GM18505 (cell line): ENCODE data around the gene UGT1A4.

Source experiments
- ATAC-seq: cut with Tn5 transposase; IDR thresholded peaks from one replicate; pipeline ENCODE4 v1.9.1; 2021; ENCODE audit not compliant: unreplicated experiment
- POLR2A ChIP-seq: IDR thresholded peaks from 4 replicates; pipeline ENCODE4 v1.6.1; 2011; ENCODE audit warnings: borderline replicate concordance; ENCODE audit not compliant: insufficient read depth, insufficient read length; ENCODE audit errors: extremely low read depth

Gene UGT1A4

DNA sequence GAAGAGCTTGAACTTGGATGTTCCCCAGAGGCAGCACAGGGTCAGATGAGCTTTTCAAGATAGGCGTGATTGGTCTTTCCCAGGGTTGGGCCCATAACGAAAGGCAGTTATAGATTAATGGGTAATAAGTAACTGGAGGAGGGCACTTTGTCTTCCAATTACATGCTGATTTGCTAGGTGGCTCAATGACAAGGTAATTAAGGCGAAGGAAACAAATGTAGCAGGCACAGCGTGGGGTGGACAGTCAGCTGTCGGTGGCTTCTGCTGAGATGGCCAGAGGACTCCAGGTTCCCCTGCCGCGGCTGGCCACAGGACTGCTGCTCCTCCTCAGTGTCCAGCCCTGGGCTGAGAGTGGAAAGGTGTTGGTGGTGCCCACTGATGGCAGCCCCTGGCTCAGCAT is at the start of gene UGT1A4:
Gene UGT1A4, plus strand, starts transcription at position 185 of the 400 bp plus-strand sequence. Its CDS starts 85 bp downstream, at position 270.
- no peak for TF ChIP-seq POLR2A
- ATAC-seq, result no peak

DNA sequence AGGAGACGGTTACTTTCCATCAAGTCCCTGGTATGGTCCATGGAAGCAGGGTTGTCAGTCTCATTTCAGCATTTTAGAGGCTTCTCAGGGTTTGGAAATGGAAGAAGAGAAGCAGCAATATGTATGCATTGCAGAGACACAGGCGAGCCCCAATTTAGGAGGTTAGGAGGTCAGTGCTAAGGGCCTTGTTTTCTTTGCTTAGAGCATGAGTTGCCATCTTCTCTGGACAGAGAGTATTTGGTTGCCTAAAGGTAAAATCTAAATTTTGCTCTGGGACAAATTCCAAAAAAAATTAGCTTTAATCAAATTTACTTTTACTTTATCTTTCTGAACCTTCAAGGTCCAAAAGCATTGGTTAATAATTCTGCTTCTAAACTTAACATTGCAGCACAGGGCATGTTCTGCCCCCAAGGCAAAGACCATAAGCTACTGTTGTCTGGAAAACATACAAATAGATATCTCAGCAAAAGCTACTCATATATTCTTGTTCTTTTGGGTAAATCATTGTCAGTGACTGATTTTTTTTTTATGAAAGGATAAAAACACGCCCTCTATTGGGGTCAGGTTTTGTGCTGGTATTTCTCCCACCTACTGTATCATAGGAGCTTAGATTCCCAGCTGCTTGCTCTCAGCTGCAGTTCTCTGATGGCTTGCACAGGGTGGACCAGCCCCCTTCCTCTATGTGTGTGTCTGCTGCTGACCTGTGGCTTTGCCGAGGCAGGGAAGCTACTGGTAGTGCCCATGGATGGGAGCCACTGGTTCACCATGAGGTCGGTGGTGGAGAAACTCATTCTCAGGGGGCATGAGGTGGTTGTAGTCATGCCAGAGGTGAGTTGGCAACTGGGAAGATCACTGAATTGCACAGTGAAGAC is 47.0 kb upstream of the UGT1A4 start, which contains the start of gene UGT1A9:
Gene UGT1A9, plus strand, starts transcription at position 609 of the 872 bp plus-strand sequence. Its CDS starts 37 bp downstream, at position 646.
- no peak for TF ChIP-seq POLR2A
- no peak for ATAC-seq

DNA sequence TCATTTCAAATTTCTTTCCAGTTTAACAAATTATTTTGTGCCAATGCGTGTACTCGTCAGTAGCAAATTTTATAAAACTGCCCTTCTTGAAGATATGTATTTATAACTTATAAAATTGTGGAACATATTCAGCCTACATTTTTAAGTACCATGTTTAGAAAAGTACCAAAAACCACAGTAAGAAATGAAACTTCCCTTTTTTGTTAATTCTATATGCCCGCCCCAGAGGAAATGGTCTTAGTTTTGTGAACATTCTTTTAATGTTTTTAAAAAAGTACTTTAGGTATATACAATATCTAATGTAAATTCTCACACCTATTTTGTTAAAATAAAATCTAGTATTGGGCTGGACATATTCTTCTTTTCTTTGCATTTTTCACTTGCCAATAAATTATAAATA is 45.6 kb upstream of the UGT1A4 start:
- TF ChIP-seq POLR2A, result no peak

DNA sequence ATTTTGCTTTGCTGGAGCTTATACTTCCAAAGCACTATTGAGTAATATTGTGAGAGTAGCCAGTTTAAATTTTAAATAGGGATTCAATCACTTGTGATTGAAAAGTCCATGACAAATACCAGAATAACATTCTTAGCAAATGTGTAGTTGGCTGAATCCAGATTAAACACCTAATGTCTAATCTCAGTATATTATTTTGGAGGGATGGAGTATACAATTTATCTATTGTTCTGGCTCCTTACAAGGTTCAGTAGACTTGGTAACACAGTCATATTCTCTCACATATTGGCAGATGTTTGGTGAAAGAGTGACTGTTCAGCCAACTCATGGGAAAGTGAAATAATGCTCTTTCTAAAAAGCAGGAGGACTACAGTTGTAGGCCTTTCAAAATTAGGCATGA is 44.6 kb upstream of the UGT1A4 start:
- no peak for ATAC-seq
- TF ChIP-seq POLR2A, result no peak

More for the DNA sequence above, 45.6 kb upstream of the UGT1A4 start:
- no peak for ATAC-seq

DNA sequence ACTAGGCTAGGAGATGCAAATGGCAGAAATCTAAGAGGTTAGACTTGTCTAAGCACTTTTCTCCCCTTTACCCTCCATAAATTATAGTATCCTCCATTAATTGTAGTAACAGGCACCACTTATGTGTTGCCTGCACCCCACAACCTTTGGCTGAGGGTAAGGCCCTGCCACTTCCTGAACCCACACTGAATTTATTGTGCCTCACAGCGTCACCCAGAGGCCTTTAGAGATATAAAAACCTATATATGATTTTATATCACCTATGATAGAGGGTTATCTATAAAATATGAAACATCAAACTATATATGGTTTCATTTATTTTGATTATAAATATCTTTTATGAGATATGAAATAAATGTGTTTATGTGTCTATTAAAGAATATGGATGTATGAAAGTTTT is 44.2 kb upstream of the UGT1A4 start:
- no peak for TF ChIP-seq POLR2A
- no peak for ATAC-seq

DNA sequence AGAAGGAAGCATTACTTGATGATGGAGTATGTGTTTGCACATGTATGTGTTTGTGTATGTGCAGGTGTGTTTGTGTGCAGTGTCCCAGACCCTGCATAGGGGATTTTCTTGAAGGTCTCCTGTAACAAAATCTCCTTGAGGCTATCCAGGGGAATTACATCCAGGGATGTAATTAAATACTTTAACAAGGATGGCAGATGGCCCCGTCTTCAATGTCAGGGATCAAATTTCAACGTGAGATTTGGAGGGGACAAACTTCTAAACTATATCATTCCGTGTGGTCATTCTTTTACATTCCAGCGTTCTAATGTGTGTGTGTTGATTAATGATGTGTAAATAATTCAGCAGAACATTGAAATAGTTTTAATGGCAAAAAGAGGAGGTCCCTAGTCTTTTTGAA is 43.5 kb upstream of the UGT1A4 start:
- TF ChIP-seq POLR2A, result no peak
- no peak for ATAC-seq

DNA sequence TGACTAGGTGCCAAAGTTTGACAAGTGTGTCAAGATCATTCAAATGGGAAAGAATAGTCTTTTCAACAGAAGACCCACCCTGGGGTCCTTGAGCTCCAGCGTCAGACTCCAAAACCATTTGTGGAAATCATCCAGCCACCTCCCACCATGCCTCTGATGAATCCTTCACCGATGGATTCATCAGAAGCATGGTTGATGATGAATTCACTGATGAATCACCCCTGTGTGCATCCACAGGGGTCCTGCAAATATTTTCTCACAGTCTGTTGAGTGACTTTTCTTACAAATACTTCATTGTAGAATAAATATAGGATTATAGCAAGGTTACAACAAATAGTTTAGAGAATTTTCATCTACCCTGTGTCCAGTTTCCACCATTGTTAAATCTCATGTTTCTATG is 42.5 kb upstream of the UGT1A4 start:
- TF ChIP-seq POLR2A, result no peak
- ATAC-seq, result no peak

DNA sequence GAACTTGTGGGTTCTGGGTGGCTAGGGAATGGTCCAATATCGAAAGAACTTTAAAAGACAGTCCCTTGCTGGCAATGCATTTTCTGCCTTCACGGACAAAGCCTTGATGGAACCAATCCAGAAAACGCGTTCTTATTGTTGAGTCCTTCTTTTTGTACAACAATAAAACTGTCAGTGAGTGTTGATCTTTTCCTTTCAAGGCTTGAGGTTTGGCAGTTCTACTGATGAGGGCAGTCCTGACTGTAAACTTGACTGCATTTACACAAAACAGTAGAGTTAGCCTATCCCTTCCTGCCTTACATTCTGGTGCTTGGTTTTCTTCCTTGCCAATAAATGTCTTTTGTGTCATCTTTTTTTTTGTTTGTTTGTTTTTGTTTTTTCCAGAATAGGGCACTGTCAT is 39.3 kb upstream of the UGT1A4 start:
- ATAC-seq, result no peak
- TF ChIP-seq POLR2A, result no peak

DNA sequence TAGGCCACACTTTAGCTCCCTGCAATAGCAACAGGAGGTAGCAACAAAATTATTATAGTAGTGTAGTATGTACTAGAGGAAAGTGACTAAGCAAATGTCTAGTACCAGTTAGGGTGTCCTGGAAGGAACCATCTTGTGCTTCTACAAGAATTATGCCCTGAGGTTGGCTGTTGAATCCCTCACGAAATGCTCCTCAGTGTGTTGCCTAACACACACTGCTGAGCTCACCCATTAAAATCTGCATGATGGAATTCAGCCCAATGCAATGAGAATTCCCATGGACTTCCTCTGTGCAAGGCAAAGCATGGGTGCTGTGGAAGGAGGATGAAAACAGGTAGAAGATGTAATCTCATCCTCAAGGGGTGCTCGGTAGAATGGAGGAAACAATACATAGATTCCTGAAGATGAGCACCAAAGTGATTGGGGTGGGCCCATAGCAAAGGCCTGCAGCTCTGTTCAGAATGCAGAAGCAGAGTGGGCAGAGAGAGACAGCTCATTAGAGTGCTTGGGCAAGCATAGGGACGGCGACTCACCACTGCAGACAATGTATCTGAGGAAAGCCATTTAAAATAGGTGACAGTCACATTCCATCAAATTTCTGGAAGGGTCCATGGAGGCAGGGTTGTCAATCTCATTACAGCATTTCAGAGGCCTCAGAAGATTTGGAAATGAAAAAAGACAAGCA is 38.0 kb upstream of the UGT1A4 start:
- no peak for ATAC-seq
- no peak for TF ChIP-seq POLR2A

DNA sequence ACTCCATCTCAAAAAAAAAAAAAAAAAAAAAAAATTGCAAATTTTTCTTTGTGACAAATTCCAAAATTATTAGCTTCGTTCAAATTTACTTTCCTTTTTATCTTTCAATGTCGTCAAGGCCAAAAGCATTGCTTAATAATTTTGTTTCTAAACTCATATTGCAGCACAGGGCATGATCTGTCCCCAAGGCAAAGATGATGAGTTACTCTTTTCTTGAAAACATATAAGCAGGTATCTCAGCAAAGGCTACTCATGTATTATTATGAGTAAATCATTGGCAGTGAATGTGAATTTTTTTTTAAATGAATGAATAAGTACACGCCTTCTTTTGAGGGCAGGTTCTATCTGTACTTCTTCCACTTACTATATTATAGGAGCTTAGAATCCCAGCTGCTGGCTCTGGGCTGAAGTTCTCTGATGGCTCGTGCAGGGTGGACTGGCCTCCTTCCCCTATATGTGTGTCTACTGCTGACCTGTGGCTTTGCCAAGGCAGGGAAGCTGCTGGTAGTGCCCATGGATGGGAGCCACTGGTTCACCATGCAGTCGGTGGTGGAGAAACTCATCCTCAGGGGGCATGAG is 36.9 kb upstream of the UGT1A4 start, which contains the start of gene UGT1A7:
Gene UGT1A7, plus strand, starts transcription at position 381 of the 579 bp plus-strand sequence. Its CDS starts 37 bp downstream, at position 418.
- no peak for TF ChIP-seq POLR2A
- no peak for ATAC-seq

DNA sequence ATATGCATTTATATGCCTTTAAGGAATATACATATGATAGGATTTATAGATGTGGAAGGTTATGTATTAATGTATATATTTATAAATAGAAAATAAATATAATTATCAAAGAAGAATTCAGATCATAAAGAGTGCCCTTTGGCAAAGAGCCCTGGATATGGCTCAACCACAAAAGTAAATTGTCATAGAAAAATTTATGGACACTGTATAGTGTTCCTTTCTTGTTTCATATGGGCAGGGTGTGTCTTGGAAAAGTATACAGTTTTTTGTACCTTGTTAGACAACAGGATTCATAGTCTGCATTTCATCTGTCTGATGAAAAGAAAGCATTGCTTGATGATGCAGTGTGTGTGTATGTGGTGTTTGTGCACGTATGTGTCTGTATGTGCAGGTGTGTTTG is 33.9 kb upstream of the UGT1A4 start:
- TF ChIP-seq POLR2A, result no peak
- no peak for ATAC-seq

DNA sequence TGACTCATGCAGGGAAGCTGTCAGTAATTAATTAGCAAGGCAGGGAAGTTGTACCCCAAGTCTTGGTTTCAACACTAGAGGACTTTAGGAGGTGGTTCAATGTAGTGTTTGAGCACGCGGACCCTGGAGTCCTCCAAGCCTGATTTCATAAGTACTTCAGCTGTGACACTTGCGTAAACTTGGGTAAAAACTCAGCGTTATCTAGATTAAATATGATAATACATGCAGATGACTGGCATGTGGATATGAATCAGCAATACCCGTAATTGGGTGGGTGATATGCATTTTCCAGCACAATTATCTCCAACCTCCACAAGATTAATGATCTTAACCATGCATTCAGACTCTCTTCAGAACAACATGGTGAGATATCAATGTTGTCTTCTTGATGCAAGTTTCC is 31.6 kb upstream of the UGT1A4 start:
- no peak for ATAC-seq
- TF ChIP-seq POLR2A, result no peak

DNA sequence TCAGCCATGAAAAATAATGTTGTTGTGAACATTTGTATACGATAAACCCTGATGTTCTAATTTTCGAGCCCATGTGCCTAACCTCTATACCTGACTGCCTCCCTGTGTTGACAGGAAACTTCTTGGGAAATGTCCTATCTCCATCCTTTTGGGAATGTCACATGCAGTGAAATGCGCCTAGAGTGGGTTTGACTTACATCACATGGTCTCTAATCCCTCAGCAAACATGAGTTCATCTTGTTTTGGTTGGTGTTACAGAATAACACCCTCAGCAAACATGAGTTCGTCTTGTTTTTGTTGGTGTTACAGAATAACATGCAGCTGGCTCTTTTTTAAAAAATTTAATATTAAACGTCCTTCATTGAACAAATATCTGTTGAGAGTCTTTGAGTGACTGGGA is 30.2 kb upstream of the UGT1A4 start:
- ATAC-seq, result no peak
- no peak for TF ChIP-seq POLR2A

DNA sequence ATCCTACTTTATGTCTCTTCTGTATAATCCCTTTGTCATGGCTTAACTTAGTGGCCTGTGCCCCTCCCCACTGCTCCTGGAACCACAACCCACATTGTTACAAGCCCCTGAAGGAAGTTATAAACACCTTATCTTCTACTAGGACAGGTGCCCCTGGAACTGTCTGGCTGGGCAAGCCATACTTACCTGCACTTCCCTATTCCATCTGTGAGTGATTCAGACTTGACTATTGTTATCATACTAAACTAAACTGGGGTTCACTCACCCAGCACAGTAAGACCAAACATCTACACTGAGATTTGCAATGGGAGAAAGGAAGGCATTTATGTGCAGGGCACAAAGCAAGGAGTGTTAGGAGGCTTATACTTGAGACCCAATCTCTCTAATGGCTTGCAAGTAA is 29.5 kb upstream of the UGT1A4 start:
- no peak for ATAC-seq
- TF ChIP-seq POLR2A, result no peak

DNA sequence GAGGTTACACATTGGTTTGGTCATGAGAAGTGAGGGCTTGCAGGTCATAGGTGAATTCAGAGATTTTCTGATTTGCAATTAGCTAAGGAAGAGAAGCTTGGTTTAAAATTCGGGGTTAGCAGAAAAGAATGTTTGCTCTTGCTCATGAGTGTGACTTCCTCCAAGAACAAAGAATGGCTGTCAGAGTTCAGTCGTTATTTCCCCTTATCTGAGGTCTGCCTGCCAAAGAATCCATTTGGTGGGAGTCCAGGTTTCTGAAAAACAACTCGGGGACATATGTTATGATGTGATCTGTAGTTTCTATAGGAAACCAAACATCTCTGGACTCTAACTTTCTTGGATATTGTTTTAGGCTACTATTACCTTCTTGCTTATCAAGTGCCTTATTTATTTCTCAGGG is 29.0 kb upstream of the UGT1A4 start:
- ATAC-seq, result no peak
- no peak for TF ChIP-seq POLR2A
